Psoas muscle (tissue), 8 donors: ENCODE data around the gene KLHL33. TPM values are rescaled to one million over a fixed set of nuclear protein-coding genes. Genes with fewer than 3 reads are reported as not detected.

Source experiments
- ATAC-seq, 4 donors: fragments of 200-7000 bp; cut with Tn5 transposase; one replicate each; pipeline ENCODE4 v1.9.1; 2020; ENCODE audit warnings: moderate library complexity in 3 of 4, mild to moderate bottlenecking in 2 of 4
- DNase-seq, 2 donors: peaks; one replicate each; pipeline ENCODE4 v3.0.0-alpha.2; 2020
- H3K27ac ChIP-seq: fragments of 200-600 bp; one replicate; pipeline ENCODE4 v1.8.0; 2022
- H3K27me3 ChIP-seq, 3 donors: fragments of 200-600 bp in 1 of 3; one replicate each; pipeline versions ENCODE4 v1.6.1 to v1.8.0; 2013 to 2022; ENCODE audit warnings: low read length in 2 of 3, mild to moderate bottlenecking in 2 of 3, moderate library complexity in 1 of 3; ENCODE audit not compliant: insufficient read depth in 3 of 3
- H3K36me3 ChIP-seq, 2 donors: fragments of 200-600 bp in 1 of 2; one replicate each; pipeline versions ENCODE4 v1.6.1 to v1.8.0; 2013 to 2022; ENCODE audit warnings: low read depth in 1 of 2, mild to moderate bottlenecking in 1 of 2, moderate library complexity in 1 of 2; ENCODE audit not compliant: insufficient read depth in 1 of 2
- H3K4me1 ChIP-seq: fragments of 200-600 bp; one replicate; pipeline ENCODE4 v1.8.0; 2022
- H3K4me3 ChIP-seq: fragments of 200-600 bp; one replicate; pipeline ENCODE4 v1.8.0; 2022; ENCODE audit warnings: mild to moderate bottlenecking
- H3K9me3 ChIP-seq: fragments of 200-600 bp; one replicate; pipeline ENCODE4 v1.8.0; 2022
- CTCF ChIP-seq: fragments of 200-600 bp; IDR thresholded peaks from one replicate; pipeline ENCODE4 v1.8.0; 2022; ENCODE audit warnings: antibody characterized with exemption
- WGBS, 3 donors: extraction: QIAGEN DNeasy Blood & Tissue Kit; methylation state at CpG; one replicate each; pipeline versions ENCODE4 v1.1.6 to v1.1.7; 2013; 5-methylcytosine and 5-hydroxymethylcytosine counted together
- intact Hi-C, 2 donors: fragments of 100-400 bp; cut with DNase I; formaldehyde crosslinking; loops; one replicate each; pipeline versions ENCODE4 v1.11.0 to v1.14.2; 2022
- polyA plus RNA-seq, 3 donors: library from polyadenylated mRNA; stranded (reverse); fragments of 200-250 nt; gene quantifications; one replicate each; pipeline ENCODE4 v1.2.3, GENCODE V29; 2013
- total RNA-seq, 4 donors: library from RNA; stranded (reverse); fragmentation: NEBNext Ultra II Directional in 2 of 4; extraction: Animal tissue kit (Norgen Biotek cat#: 25700) in 2 of 4; gene quantifications; one replicate each; pipeline versions ENCODE4 v1.2.1 to v1.2.4, GENCODE V29; 2021 to 2023
- donor health status: healthy with polysubstance abuse.
- donor health status: DM: no; HTN: no; CAD: no; lungs with moderate emphysema.
- donor health status: Bipolar disorder and iron deficiency.
- donor health status: healthy.
- donor health status: DM: yes; HTN: yes; CAD: no.
- donor health status: DM: no; HTN: no; CAD: no.
- donor health status: DM: no; HTN: no; CAD: no.
- donor health status: DM: yes; HTN: yes; CAD: no.

Gene KLHL33
- total and polyA plus RNA-seq, 7 donors, result 0.30 to 19.5 (median 2.8) TPM

GRCh38 chr14:20416223-20416622 lies 19.7 kb downstream of the KLHL33 start:
- intact Hi-C loops, result loop anchor here in 1 of 2 donors (5.0 kb wide), 1 partner anchor 191 kb away; no protein-coding TSS in a partner anchor
- no peak for ATAC-seq

GRCh38 chr14:20415782-20416206 lies 20.2 kb downstream of the KLHL33 start:
- Histone ChIP-seq H3K4me1 (peaks cover 17% of the 10 kb centered on the region), H3K4me3 (no peak overlapping the region), H3K36me3 (no peaks in the 10 kb centered on the region), H3K9me3 (no peaks in the 10 kb centered on the region), H3K27me3 (no peaks in the 10 kb centered on the region), H3K27ac (peak overlapping the region; percentile 51)
- ATAC-seq (peak in 1 of 4 donors; percentile 22), DNase-seq (no peak)
- TF ChIP-seq CTCF, result peak; percentile 58
- WGBS, 3 donors, result 53 to 65% (median 54%) methylated on average over 3 of the region's 3 CpGs
- intact Hi-C loops, result loop anchor here in 1 of 2 donors (2.0 to 5.0 kb wide), 2 partner anchors 39 to 192 kb away; partner anchors contain the start of genes APEX1 and OSGEP

More at GRCh38 chr14:20416223-20416622, 19.7 kb downstream of the KLHL33 start:
- 92 to 97% (median 94%) methylated on average over 2 of the region's 2 CpGs for WGBS, 3 donors
- no peaks in the 10 kb centered on the region for H3K27me3 ChIP-seq
- no peak for TF ChIP-seq CTCF
- no peak for DNase-seq
- no peaks in the 10 kb centered on the region for H3K9me3 ChIP-seq
- H3K4me1 ChIP-seq, result peaks cover 17% of the 10 kb centered on the region
- H3K27ac ChIP-seq, result peak overlapping the region; percentile 51
- H3K4me3 ChIP-seq, result no peak overlapping the region
- no peaks in the 10 kb centered on the region for H3K36me3 ChIP-seq

GRCh38 chr14:20413744-20414082 lies 22.3 kb downstream of the KLHL33 start:
- peak overlapping the region; percentile 100 for H3K27ac ChIP-seq
- peak overlapping the region; percentile 92 for H3K4me3 ChIP-seq
- no peaks in the 10 kb centered on the region for H3K27me3 ChIP-seq
- TF ChIP-seq CTCF, result no peak
- H3K9me3 ChIP-seq, result no peaks in the 10 kb centered on the region
- DNase-seq, result no peak
- no peaks in the 10 kb centered on the region for H3K36me3 ChIP-seq
- peak; percentile 38 to 59 (median 46) for ATAC-seq
- WGBS, 3 donors, result 1 to 9% (median 2%) methylated on average over 9 of the region's 9 CpGs
- peaks cover 26% of the 10 kb centered on the region for H3K4me1 ChIP-seq
- intact Hi-C loops, result loop anchor here (2.0 to 5.0 kb wide), 3 partner anchors 41 to 269 kb away; partner anchors contain the start of genes APEX1 (in 2 of the 2), OSGEP (in 2 of the 2) and RNASE4 (in 1 of the 2)

- peak within 1 kb of the TSS; percentile 100 for H3K27ac ChIP-seq
- peak within 1 kb of the TSS; percentile 92 for H3K4me3 ChIP-seq
- H3K27me3 ChIP-seq, result no peaks in the 10 kb centered on the region
- H3K9me3 ChIP-seq, result no peaks in the 10 kb centered on the region
- 0 to 1% (median 1%) methylated on average over 41 to 43 of the region's 43 CpGs for WGBS, 3 donors
- DNase-seq (peak; percentile 91 to 94), ATAC-seq (peak; percentile 89 to 95 (median 92))
- intact Hi-C loops, result loop anchor here in 1 of 2 donors (2.0 to 5.0 kb wide), 3 partner anchors 42 to 269 kb away; partner anchors contain the start of genes APEX1, OSGEP and RNASE4
- H3K36me3 ChIP-seq, result peaks cover 0 to 4% of the 10 kb centered on the region in 2 donors
- no peak for TF ChIP-seq CTCF
- H3K4me1 ChIP-seq, result peaks cover 32% of the 10 kb centered on the region
Observed at GRCh38 chr14:20412876-20413743, 22.9 kb downstream of the KLHL33 start, which contains the start of gene TEP1. TSS of gene TEP1 (minus strand) at chr14:20413501. CDS start at chr14:20408439, 5,062 bp downstream.
